Stimulated activated CD8-positive, alpha-beta memory T cell treated with anti-CD3 and anti-CD28 coated beads, Interleukin-15, amount 100 ng/mL, for 4 hours (primary cell): ENCODE results near the gene CRIP2.

Source experiments
- DNase-seq, 2 donors: peaks; one replicate each; pipeline ENCODE4 v3.0.0-alpha.2; 2020; ENCODE audit warnings: low read depth in 2 of 2

The CRIP2 gene

GRCh38 chr14:105498430-105499255 is 24.0 kb downstream of the CRIP2 start:
- no peak for DNase-seq

GRCh38 chr14:105499256-105500035 is 24.8 kb downstream of the CRIP2 start:
- DNase-seq = no peak

GRCh38 chr14:105500036-105500725 is 25.6 kb downstream of the CRIP2 start:
- no peak for DNase-seq

GRCh38 chr14:105500726-105501101 is 26.1 kb downstream of the CRIP2 start:
- no peak for DNase-seq

- DNase-seq = no peak
Observed at GRCh38 chr14:105501504-105502291, 27.1 kb downstream of the CRIP2 start.

GRCh38 chr14:105502446-105503295 is 28.1 kb downstream of the CRIP2 start:
- no peak for DNase-seq

GRCh38 chr14:105503296-105503640 is 28.6 kb downstream of the CRIP2 start:
- DNase-seq = no peak

GRCh38 chr14:105503935-105504692 is 29.5 kb downstream of the CRIP2 start:
- no peak for DNase-seq

GRCh38 chr14:105505101-105505500 is 30.5 kb downstream of the CRIP2 start:
- no peak for DNase-seq

- DNase-seq = no peak
Observed at GRCh38 chr14:105507247-105507646, 32.6 kb downstream of the CRIP2 start.

GRCh38 chr14:105508069-105508468 is 33.4 kb downstream of the CRIP2 start:
- DNase-seq = no peak

GRCh38 chr14:105508601-105509000 is 34.0 kb downstream of the CRIP2 start:
- no peak for DNase-seq

GRCh38 chr14:105517096-105517495 is 42.5 kb downstream of the CRIP2 start:
- no peak for DNase-seq

- DNase-seq = no peak
Observed at GRCh38 chr14:105519946-105520698, 45.5 kb downstream of the CRIP2 start.

GRCh38 chr14:105525326-105525725 is 50.7 kb downstream of the CRIP2 start:
- DNase-seq = no peak

- no peak for DNase-seq
Observed at GRCh38 chr14:105525861-105526775, 51.5 kb downstream of the CRIP2 start, which contains the start of gene TMEM121. TMEM121 (plus strand) TSS chr14:105526583; CDS start chr14:105528835, 2,252 bp downstream.

- DNase-seq = no peak
Observed at GRCh38 chr14:105526776-105527380, 52.3 kb downstream of the CRIP2 start.

GRCh38 chr14:105527381-105527825 is 52.8 kb downstream of the CRIP2 start:
- DNase-seq = no peak
